Embryonic facial prominence (tissue), 1 donor: Measurements from ENCODE around the gene PEMT.
"Not testable (repeated sequence)": the region's sequence is repeated elsewhere in the genome, so short reads cannot be mapped to it uniquely, and the experiment has no call there.

ENCODE experiments used
- DNase-seq: peaks from one replicate; pipeline ENCODE4 v3.0.0-alpha.2; 2016; ENCODE audit errors: extremely low spot score

PEMT gene

GRCh38 chr17:17591355-17592298 is at the start of gene PEMT:
Gene PEMT (minus strand): TSS chr17:17591708. CDS start chr17:17591626, 82 bp downstream.
- peak; percentile 96 for DNase-seq

- DNase-seq, result not testable (repeated sequence)
These were observed 48.3 kb upstream of the PEMT start for GRCh38 chr17:17639661-17640270.

- DNase-seq, result no peak
These were observed 47.0 kb upstream of the PEMT start for GRCh38 chr17:17638467-17638866.

- no peak for DNase-seq
These were observed 44.9 kb upstream of the PEMT start for GRCh38 chr17:17636272-17636885.

- DNase-seq, result not testable (repeated sequence)
These were observed 44.2 kb upstream of the PEMT start for GRCh38 chr17:17635537-17636271.

- DNase-seq, result no peak
These were observed 43.6 kb upstream of the PEMT start for GRCh38 chr17:17635126-17635525.

- no peak for DNase-seq
These were observed 41.8 kb upstream of the PEMT start for GRCh38 chr17:17633310-17633709.

- not testable (repeated sequence) for DNase-seq
These were observed 41.2 kb upstream of the PEMT start for GRCh38 chr17:17632690-17633089.

- DNase-seq, result no peak
These were observed 37.0 kb upstream of the PEMT start for GRCh38 chr17:17628388-17629008.

GRCh38 chr17:17626840-17627239 is 35.3 kb upstream of the PEMT start:
- no peak for DNase-seq

GRCh38 chr17:17626151-17626805 is 34.8 kb upstream of the PEMT start:
- DNase-seq, result no peak

GRCh38 chr17:17624741-17625140 is 33.2 kb upstream of the PEMT start:
- DNase-seq, result no peak

- DNase-seq, result no peak
These were observed 32.4 kb upstream of the PEMT start for GRCh38 chr17:17623904-17624303.

- DNase-seq, result no peak
These were observed 29.7 kb upstream of the PEMT start for GRCh38 chr17:17621254-17621653.

- DNase-seq, result no peak
These were observed 22.2 kb upstream of the PEMT start for GRCh38 chr17:17613708-17614114.

GRCh38 chr17:17612085-17613022 is 20.8 kb upstream of the PEMT start:
- no peak for DNase-seq

- DNase-seq, result no peak
These were observed 17.6 kb upstream of the PEMT start for GRCh38 chr17:17609121-17609520.

- DNase-seq, result no peak
These were observed 15.0 kb upstream of the PEMT start for GRCh38 chr17:17606416-17607000.

- no peak for DNase-seq
These were observed 14.2 kb upstream of the PEMT start for GRCh38 chr17:17605729-17606088.
